GM23248 (cell line): ENCODE results near the gene FAM149B1.

Source experiments
- EZH2 ChIP-seq: fragments of 200-600 bp; sonication (generic); IDR thresholded peaks from 2 replicates; pipeline ENCODE4 v1.6.1; 2018; ENCODE audit warnings: antibody characterized with exemption, mild to moderate bottlenecking; ENCODE audit not compliant: insufficient read depth, poor library complexity, severe bottlenecking
- EZH2phosphoT487 ChIP-seq: fragments of 200-600 bp; sonication (generic); IDR thresholded peaks from 2 replicates; pipeline ENCODE4 v1.6.1; 2018; ENCODE audit warnings: antibody characterized with exemption, moderate library complexity, mild to moderate bottlenecking, low read depth; ENCODE audit not compliant: insufficient read depth

DNA sequence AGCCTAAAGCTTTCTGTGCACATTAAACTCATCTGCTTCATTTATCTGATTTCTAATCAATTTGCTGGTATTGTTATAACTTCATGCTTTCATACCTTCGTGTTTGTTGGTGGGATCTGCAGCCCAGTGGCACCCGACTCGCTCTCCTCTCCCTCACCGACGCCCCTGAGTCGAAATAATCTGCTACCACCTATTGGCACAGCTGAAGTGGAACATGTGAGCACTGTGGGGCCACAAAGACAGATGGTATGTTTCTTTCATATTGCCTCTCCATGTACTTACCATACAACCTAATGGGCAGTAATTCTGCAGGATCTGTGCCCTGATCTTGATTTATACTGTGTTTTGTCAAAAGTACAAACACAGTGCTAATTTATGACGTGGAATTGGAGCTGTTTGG is 66.8 kb downstream of the FAM149B1 start:
- TF ChIP-seq EZH2 (no peak), EZH2phosphoT487 (no peak)
